GM23248 (cell line): Measurements from ENCODE around the gene MMAA. TPM values are rescaled to one million over a fixed set of nuclear protein-coding genes. Genes with fewer than 3 reads are reported as not detected.

Source experiments
- DNase-seq: peaks from one replicate; pipeline ENCODE4 v3.0.0-alpha.2; 2015
- H2AFZ ChIP-seq: fragments of 200-600 bp; sonication (generic); 2 replicates; pipeline ENCODE4 v1.6.1; 2016; ENCODE audit warnings: antibody characterized with exemption
- H3F3A ChIP-seq: fragments of 200-600 bp; sonication (generic); 2 replicates; pipeline ENCODE4 v1.6.1; 2016; ENCODE audit warnings: mild to moderate bottlenecking, antibody characterized with exemption, mixed run types; ENCODE audit not compliant: insufficient read depth
- H3K27ac ChIP-seq: fragments of 200-600 bp; sonication (generic); 2 replicates; pipeline ENCODE4 v1.5.1; 2016; ENCODE audit warnings: mild to moderate bottlenecking
- H3K27me3 ChIP-seq: fragments of 200-600 bp; sonication (generic); replicated peaks from 2 replicates; pipeline ENCODE4 v1.6.1; 2016; ENCODE audit warnings: mild to moderate bottlenecking; ENCODE audit not compliant: insufficient read depth
- H3K36me3 ChIP-seq: fragments of 200-600 bp; sonication (generic); 2 replicates; pipeline ENCODE4 v1.6.1; 2016; ENCODE audit warnings: low read depth, mild to moderate bottlenecking
- H3K4me1 ChIP-seq: fragments of 200-600 bp; sonication (generic); 2 replicates; pipeline ENCODE4 v1.6.1; 2016; ENCODE audit warnings: mild to moderate bottlenecking; ENCODE audit not compliant: insufficient read depth
- H3K4me2 ChIP-seq: fragments of 200-600 bp; sonication (generic); one replicate; pipeline ENCODE4 v1.6.1; 2016; ENCODE audit warnings: mild to moderate bottlenecking; ENCODE audit not compliant: unreplicated experiment
- H3K4me3 ChIP-seq: fragments of 200-600 bp; sonication (generic); 2 replicates; pipeline ENCODE4 v1.5.1; 2016; ENCODE audit warnings: mild to moderate bottlenecking
- H3K79me2 ChIP-seq: fragments of 200-600 bp; sonication (generic); 2 replicates; pipeline ENCODE4 v1.6.1; 2016; ENCODE audit warnings: mild to moderate bottlenecking; ENCODE audit not compliant: insufficient read depth
- H3K9ac ChIP-seq: fragments of 200-600 bp; sonication (generic); 2 replicates; pipeline ENCODE4 v1.6.1; 2016; ENCODE audit warnings: mild to moderate bottlenecking
- H3K9me2 ChIP-seq: fragments of 200-600 bp; sonication (generic); 2 replicates; pipeline ENCODE4 v1.6.1; 2016; ENCODE audit warnings: mixed run types, mild to moderate bottlenecking, moderate library complexity; ENCODE audit not compliant: insufficient read depth
- H3K9me3 ChIP-seq: fragments of 200-600 bp; sonication (generic); one replicate; pipeline ENCODE4 v1.6.1; 2017; ENCODE audit warnings: low read depth
- H4K20me1 ChIP-seq: fragments of 200-600 bp; sonication (generic); 2 replicates; pipeline ENCODE4 v1.6.0; 2016; ENCODE audit not compliant: insufficient read depth
- EZH2 ChIP-seq: fragments of 200-600 bp; sonication (generic); IDR thresholded peaks from 2 replicates; pipeline ENCODE4 v1.6.1; 2018; ENCODE audit warnings: antibody characterized with exemption, mild to moderate bottlenecking; ENCODE audit not compliant: insufficient read depth, poor library complexity, severe bottlenecking
- EZH2phosphoT487 ChIP-seq: fragments of 200-600 bp; sonication (generic); IDR thresholded peaks from 2 replicates; pipeline ENCODE4 v1.6.1; 2018; ENCODE audit warnings: antibody characterized with exemption, moderate library complexity, mild to moderate bottlenecking, low read depth; ENCODE audit not compliant: insufficient read depth
- WGBS, 2 experiments: methylation state at CpG; one replicate each; pipeline ENCODE4 v1.1.6; 2015 to 2017; ENCODE audit warnings: low lambda C conversion rate in 2 of 2, low coverage in 1 of 2; ENCODE audit errors: missing lambda C conversion rate in 2 of 2; 5-methylcytosine and 5-hydroxymethylcytosine counted together
- in situ Hi-C: fragments of 300-500 bp; cut with MboI; formaldehyde crosslinking; loops from 2 replicates; pipeline ENCODE4 v1.15.0; 2020
- polyA plus RNA-seq: library from polyadenylated mRNA; unstranded; fragments of >200 nt; fragmentation: Nextera tagmentation; extraction: Ambion mirVana; gene quantifications from 2 replicates; pipeline ENCODE4 v1.2.1, GENCODE V29; 2016
- total RNA-seq: library from RNA; depleted of rRNA; stranded (reverse); fragments of >200 nt; shearing (Covaris generic); gene quantifications from 2 replicates; pipeline ENCODE4 v1.2.3, GENCODE V29; 2014; rRNA removed

MMAA gene
- total and polyA plus RNA-seq, 2 experiments from 2014 or later = 5.5 to 9.9 TPM

GRCh38 chr4:145703850-145704497 is 84.8 kb downstream of the MMAA start:
- Histone ChIP-seq H3F3A (0 out of 2 replicates have a peak, but pooled peaks cover 4% of the 10 kb centered on the region), H3K9ac (no peak overlapping the region), H3K27me3 (no peaks in the 10 kb centered on the region), H3K4me2 (no peak overlapping the region), H3K4me1 (peaks cover 6% of the 10 kb centered on the region), H3K9me2 (no peaks in the 10 kb centered on the region), H3K79me2 (no peaks in the 10 kb centered on the region), H4K20me1 (no peaks in the 10 kb centered on the region), H2AFZ (no peak overlapping the region), H3K4me3 (no peak overlapping the region), H3K36me3 (no peaks in the 10 kb centered on the region), H3K9me3 (no peaks in the 10 kb centered on the region), H3K27ac (no peak overlapping the region)
- no peak for DNase-seq
- in situ Hi-C loops = no loop called here
- 54 to 61% methylated on average over 4 of the region's 4 CpGs for WGBS, 2 experiments
- TF ChIP-seq EZH2phosphoT487 (no peak), EZH2 (no peak)

GRCh38 chr4:145709336-145709735 is 90.2 kb downstream of the MMAA start:
- Histone ChIP-seq H3F3A (peaks cover 16% of the 10 kb centered on the region), H3K9me2 (no peaks in the 10 kb centered on the region), H3K4me1 (peaks cover 19% of the 10 kb centered on the region), H3K36me3 (no peaks in the 10 kb centered on the region), H3K4me2 (peak overlapping the region; percentile 11), H3K27me3 (no peaks in the 10 kb centered on the region), H3K4me3 (no peak overlapping the region), H3K79me2 (no peaks in the 10 kb centered on the region), H3K9ac (no peak overlapping the region), H3K9me3 (no peaks in the 10 kb centered on the region), H3K27ac (peak overlapping the region; percentile 34), H4K20me1 (no peaks in the 10 kb centered on the region), H2AFZ (no peak overlapping the region)
- in situ Hi-C loops = no loop called here
- DNase-seq = no peak
- no peak for TF ChIP-seq EZH2phosphoT487
- TF ChIP-seq EZH2 = no peak
- 37 to 53% methylated on average over 1 of the region's 1 CpG for WGBS, 2 experiments

Other genes with a start within 250 kb of the MMAA start
- 24.0 and 24.9 TPM in 2 replicates for gene SMAD1, start 137.5 kb upstream of the MMAA start, total RNA-seq
- gene SMAD1, start 137.5 kb upstream of the MMAA start, polyA plus RNA-seq = 17.8 and 20.2 TPM in 2 replicates
- not detected in 2 replicates for gene C4orf51, start 60.8 kb downstream of the MMAA start, total RNA-seq
- not detected in 2 replicates for gene C4orf51, start 60.8 kb downstream of the MMAA start, polyA plus RNA-seq